HT1080 (cell line): ENCODE data around the gene RPA1. TPM values are rescaled to one million over a fixed set of nuclear protein-coding genes. Genes with fewer than 3 reads are reported as not detected.
"Not testable (repeated sequence)": the region's sequence is repeated elsewhere in the genome, so short reads cannot be mapped to it uniquely, and the experiment has no call there.

ENCODE experiments used
- DNase-seq: peaks from one replicate; pipeline ENCODE4 v3.0.0-alpha.2; 2015; ENCODE audit warnings: low read depth
- polyA plus RNA-seq, 2 experiments: library from polyadenylated mRNA; depleted of rRNA; stranded (reverse); fragments of >200 nt; gene quantifications; 2 replicates each; pipeline ENCODE4 v1.2.3, GENCODE V29; 2015
- total RNA-seq: library from RNA; depleted of rRNA; stranded (reverse); fragments of >200 nt; shearing (Covaris generic); gene quantifications from 2 replicates; pipeline ENCODE4 v1.2.3, GENCODE V29; 2014; rRNA removed

RPA1 gene
- 30.1 and 59.9 TPM in 2 replicates for total RNA-seq
- 57.9 and 65.6 TPM in 2 replicates for polyA plus RNA-seq (2015; cell fraction: cytosol; rRNA removed)
- polyA plus RNA-seq (2015; cell fraction: nucleus; rRNA removed): 92.2 and 100 TPM in 2 replicates

DNA sequence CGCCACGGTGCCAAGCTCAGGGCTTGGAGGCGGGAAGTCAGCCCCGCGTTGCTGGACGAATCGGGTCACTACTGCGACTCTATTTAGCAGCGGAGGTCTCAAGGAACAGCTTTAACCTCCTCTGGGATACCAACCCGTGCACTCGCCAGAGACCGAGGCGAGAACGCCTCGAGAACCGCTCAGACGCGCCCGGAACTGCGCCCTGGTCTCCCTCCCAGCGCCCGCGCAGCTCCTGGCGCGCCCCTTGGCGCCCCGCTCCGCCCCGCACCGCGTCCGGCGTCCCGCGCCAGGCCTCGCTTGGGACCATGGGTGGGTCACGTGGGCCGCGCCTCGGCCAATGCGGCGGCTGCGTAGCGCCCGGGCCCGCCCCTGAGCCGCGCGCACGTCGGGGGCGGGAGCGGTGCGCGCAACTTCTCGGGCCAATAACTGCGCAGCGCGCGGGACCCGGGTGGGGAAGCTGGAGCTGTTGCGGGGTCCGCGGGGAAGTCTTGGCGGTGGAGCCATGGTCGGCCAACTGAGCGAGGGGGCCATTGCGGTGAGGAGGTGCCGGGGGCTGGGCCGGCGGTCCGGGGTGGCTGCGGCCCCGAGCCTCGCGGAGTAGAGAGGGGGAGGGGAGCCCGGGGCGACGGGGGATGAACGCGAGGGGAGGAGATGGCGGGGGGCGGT is at the start of gene RPA1, which contains the start of gene SMYD4:
Gene RPA1, plus strand, starts transcription at position 414 of the 666 bp plus-strand sequence. Its CDS starts 89 bp downstream, at position 503.
Gene SMYD4, minus strand, starts transcription at position 311 of the 666 bp plus-strand sequence. CDS start 1,908 bp downstream, outside the sequence.
- DNase-seq: peak; percentile 82

DNA sequence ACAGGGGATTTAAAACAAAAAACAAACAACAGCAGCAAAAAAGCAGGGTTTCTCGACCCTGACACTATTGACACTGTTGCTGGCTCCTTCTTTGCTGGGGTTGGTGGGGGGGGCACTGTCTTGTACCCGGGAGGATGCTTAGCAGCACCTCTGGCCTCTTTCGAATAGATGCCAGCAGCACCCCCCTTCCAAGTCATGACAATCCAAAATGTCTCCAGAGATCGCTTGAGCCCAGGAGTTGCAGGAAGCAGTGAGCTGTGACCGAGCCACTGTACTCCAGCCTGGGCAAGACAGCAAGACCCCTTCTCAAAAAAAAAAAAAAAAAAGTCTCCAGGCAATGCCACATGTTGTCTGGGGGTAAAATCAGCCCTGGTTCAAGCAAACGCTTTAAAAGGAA is 47.6 kb upstream of the RPA1 start:
- no peak for DNase-seq

DNA sequence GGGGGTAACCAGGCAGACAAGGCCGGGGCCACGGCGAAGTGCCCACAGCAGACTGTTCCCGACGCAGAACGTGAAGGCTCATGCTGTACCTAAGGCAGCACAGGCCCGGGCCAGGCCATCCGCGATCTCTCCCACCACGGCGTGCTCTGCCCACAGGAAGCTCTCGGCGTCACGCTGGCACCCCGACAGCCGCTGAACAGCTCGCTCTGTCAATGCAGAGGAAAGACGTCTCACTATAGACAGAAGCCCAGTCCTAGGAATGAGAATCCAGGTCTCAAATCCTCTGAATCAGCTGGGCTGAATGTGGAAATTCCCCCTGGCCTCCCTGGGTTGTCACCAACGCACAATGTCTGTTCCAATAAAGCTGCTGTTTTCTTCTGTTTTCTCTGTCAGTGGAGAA is 46.5 kb upstream of the RPA1 start:
- DNase-seq: no peak

DNA sequence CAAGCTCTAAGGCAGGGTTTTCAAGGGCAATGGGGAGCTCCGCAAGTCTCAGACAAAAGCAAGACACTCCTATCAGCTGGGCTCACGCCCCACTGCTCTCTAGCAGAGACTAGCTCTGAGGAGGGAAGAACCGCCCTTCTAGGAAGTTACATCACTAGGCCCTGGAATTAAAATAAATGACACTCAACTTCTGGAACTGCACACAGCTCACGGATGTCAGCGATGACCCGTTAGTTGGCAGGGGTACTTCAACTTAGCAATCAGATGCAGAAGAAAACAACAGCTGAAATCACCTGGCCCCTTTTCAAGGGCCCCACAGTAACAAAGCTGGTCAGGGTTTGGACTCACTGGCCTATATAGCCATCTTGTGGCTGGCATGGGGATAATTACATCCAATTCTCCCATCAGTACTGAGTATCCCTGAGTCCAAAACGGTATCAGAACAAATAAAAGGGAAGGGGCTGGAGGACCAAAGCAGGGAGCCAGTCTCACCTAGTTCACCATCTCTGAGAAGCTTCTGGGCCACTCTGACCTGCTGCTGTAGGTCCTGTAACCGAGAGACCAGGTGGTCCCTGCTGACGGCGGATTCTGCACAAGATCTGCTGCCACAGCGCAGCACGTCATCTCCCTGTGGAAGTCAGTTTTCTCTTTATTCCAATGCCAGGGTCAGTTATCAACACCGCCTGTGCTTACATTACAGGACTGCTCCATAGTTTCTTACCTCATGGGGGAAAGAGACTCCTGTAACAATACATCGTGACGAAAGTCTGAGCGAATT is 45.8 kb upstream of the RPA1 start:
- DNase-seq: peak; percentile 67

DNA sequence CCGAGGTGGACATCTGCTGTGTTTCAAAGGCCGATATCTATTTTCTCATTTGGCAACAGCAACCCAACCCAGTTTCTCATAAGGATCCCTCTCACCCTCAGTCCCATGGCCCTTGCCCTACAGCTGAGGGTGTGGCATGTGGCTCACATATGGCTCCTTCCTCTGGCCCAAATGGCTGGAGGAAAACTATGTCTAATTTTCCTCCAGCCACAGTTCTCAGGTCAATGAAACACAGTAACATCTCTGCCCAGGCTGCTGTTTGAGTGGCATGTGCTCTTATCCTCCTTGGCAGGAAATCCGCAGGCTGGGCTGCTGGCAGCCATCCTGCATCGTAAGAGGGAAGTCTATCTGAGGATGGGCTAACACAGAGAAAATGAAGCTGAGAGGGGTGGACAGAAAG is 43.9 kb upstream of the RPA1 start:
- DNase-seq: no peak

DNA sequence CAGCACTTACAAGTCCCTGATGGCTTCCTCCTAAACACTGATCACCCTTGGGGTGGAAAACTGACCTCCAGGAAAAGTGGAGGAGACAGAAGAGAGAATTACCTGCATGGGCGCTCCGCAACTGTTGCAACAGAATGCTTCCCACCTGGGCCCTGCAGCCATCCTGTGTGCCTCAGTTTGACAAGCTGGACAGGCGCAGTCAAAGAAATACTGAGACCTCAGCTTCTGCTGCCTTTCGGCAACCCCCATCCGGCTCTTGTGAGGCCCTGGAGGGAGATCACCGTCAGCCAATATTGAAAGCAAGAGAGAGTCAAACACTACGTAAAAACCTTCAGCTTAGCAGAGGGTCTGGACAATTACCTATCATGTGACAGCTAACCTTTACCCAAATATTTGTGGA is 43.1 kb upstream of the RPA1 start:
- no peak for DNase-seq

DNA sequence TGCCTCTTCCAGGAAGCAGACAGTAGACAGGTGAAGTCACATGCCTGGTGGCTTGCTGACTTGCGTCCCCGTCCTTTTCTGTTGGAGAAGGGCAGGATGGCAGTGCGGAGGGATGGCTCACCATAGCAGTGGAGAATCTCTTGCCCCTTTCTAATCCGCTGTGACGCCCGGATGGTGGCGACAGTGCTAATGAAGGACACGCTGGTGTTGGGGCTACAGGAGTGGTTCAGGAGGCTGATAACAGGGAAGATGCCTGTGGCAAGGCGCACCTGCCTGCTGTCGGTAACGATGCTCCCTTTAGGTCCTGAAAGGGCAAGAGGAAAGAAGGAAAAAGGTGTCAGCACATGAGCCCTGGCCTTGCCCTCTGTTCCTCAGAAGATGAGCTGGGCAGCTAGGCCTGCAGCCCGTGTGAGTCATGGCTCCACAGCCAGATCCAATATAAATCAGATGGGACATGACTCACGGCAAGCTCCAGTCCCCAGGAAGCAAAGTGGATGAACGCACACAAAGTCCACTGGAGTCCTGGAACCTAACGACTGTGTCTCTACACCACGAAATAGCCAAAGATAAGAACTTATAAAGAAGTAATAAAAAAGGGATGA is 42.4 kb upstream of the RPA1 start:
- peak; percentile 95 for DNase-seq

DNA sequence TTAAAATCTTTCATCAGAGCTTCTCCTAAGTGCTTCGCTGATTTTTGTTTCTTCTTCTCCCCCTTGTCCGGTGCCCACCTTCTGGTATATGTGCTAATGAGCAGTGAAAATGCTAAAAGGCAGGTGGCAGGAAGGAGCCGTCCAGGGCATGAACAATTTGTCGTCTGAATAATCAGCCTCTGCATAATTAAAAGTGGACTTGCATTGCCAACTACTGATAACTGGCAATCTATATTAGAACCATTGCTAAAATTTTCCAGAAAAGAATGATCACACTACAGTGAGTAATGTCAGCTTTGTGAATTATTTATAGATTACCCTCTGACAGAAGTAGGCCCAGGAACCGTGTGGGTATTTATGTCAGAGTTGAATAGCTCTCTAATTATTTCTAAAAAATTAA is 39.9 kb upstream of the RPA1 start:
- DNase-seq: no peak

DNA sequence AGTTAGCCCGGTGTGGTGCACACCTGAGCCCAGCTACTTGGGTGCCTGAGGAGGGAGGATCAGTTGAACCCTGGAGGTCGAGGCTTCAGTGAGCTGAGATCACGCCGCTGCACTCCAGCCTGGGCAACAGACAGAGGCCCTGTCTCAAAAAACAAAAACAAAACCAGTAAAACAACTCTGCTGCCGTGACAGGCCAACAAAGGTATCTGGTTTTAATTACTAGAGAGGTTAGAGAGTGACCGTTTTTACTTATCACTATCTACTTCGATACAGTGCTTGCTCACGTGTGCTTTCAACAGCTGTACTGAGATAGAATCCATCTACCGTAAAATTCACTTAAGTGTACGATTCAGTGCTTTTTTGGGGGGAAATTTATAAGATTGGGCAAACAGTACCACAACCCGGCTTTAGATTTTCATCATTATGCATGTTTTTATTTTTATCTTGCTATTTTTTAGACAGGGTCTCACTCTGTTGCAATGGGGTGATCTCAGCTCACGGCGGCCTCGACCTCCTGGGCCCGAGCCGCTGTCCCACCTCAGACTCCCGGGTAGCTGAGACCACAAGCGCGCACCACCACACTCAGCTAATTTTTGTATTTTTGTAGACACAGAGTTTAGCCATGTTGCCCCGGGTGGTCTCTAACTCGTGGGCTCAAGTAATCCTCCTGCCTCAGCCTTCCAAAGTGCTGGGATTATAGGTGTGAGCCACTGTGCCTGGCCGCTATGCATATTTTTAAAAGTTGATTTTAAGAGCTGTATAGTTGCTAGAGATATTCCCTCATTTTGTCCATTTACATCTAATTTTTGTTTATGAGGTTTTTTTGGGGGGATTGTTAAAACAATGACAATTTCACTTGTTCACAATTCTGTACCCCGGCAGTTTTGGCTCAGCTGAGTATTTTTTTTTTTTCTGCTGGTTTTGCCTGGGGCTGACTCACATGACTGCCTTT is 37.0 kb upstream of the RPA1 start:
- DNase-seq: no peak

DNA sequence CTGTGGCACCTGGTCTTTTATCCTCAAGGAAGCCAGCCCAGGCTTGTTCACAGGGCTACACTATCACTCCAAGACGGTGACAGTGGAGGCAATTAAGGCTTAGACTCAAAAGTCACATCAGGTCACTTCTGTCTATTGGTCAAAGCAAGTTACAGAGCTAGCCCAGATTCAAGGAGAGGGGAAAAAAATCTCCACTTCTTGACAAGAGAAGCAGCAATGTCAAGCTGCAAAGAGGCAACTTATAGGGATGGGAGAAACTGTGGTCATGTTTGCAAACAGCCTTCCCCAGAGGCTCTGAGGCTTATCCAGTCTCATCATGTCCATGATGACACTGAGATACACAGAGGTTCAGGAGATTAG is 36.4 kb upstream of the RPA1 start:
- no peak for DNase-seq

DNA sequence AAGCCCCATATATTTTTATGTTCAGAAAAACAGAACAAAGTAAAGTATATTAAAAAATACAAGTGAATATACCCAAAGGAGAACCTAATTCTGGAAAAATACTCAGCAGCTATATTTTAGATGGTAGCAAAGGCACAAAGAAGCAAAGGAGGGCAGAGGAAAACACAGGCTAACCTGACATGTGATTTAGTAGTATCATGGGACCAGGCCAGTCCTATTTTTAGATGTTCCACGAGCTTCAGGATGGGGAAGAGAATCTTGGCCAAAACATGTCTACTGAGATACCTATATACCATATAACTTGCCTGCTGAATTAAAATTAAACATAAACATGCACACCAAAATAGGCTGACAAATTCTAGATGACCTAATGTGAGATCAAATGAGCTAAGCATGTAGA is 33.0 kb upstream of the RPA1 start:
- no peak for DNase-seq

DNA sequence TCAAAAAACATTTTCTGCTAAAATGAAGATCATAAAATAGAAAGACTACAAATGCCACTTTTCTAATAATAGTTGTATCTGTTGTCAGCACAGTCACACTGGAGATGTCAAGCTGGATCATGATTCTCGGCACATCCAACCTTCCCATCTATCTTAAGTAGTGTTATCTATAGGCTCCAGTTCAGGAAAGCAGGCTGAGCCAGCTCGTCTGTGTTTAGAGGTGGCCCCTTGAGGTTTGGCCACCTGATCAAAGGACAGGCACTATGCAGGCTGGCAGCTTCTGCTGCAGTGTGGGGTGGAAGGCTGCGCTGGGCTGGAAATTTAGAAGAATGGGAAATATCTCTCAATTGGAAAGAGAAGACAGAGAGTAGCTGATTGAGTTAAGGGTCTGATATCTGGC is 32.5 kb upstream of the RPA1 start:
- DNase-seq: no peak

DNA sequence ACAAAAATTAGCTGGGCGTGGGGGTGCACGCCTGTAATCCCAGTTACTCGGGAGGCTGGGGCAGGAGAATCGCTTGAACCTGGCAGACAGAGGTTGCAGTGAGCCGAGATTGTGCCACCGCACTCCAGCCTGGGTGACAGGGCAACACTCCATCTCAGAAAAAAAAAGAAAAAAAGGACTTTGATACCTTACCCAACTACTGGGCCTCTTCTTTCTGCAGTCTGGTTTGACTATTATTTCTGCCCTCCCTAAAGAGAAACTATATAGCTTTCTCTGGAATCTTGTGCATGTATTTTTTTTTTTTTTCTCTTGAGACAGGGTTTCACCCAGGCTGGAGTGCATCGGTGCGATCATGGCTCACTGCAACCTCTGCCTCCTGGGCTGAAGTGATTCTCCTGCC is 32.0 kb upstream of the RPA1 start:
- DNase-seq: not testable (repeated sequence)

DNA sequence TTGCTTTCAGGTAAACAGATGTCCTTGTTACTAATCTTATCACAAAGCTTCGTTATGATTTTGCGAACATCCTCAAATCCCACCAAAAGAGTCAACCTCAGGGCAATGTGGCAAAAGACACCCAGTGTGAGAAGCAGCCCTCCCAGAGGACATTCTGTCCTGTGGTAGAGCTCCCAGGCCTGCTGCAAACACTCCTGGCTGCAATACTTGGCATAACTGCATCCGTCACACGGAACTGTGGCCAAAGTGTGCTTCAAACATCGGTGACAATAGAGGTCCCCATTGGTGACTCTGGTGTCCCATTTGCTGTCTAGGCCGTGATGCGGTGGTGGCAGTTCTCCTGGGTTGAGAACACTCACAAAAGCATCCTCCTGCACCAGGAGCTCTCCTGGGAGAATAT is 29.6 kb upstream of the RPA1 start:
- no peak for DNase-seq

DNA sequence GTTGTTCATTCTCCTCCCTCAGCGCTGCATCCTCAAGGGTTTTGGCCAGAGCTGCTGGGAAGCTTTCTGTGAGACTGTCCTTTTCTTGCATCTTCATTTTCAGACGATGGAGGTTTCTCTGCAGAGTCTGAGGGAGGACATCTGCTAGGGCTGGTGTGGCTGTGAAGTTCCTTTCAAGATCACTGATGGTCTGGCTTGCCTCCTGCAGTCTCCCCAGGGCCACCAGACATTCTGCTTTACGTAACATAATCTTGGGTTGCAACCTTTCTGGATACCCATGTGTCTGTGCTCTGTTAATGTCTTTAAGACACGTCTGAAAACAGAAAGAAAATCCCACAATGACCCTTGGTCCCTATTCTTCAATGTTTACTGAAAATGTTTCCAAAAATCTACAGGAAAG is 29.1 kb upstream of the RPA1 start:
- no peak for DNase-seq

DNA sequence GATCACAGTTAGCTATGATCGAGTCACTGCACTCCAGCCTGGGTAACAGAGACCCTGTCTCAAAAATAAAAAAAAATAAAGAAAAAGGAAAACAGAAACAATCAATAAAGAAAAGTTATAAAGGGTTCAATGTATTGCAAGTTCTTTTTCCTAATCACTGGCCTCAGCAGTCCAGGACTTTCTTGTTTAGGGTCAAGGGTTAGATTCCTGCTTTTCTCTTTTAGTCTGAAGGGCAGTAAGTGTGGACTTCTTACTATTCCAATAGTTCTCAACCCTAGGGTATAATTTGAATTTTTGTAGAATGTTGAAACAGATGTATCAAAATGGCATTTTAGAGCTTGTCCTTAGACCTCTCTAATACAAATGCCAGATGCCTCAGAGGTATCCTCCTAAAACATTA is 27.4 kb upstream of the RPA1 start:
- no peak for DNase-seq

DNA sequence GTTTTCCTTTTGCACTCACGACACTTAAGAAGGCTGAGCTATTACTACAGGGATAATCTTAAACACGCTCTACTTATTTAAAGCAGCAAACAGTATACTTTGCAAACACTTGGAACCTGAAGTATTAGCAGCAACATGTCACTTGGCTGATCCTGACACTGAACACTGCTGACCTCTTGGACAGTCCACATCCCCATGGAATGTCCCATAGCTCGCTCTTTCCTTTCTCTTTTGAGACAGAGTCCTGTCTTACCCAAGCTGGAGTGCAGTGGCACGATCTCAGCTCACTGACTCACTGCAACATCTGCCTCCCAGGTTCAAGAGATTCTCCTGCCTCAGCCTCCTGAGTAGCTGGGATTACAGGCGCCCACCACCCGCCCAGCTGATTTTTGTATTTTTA is 26.5 kb upstream of the RPA1 start:
- no peak for DNase-seq

DNA sequence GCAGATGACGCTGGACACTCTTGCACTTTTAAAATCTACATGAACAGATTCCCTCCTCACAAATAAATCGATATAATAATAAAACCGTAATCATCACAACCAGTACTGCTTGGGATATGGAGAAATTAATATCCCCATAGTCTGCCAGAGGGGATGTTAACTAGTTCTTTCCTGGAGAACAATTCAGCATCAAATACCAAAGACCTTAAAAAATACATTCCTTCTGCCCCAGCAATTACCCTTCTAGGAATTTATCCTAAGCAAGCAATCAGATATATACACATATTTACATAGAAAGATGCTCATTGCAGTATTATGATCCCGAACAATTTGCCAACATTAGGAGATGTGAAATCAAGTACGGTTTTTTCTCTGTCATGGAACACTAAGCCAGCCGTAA is 21.9 kb upstream of the RPA1 start:
- no peak for DNase-seq

DNA sequence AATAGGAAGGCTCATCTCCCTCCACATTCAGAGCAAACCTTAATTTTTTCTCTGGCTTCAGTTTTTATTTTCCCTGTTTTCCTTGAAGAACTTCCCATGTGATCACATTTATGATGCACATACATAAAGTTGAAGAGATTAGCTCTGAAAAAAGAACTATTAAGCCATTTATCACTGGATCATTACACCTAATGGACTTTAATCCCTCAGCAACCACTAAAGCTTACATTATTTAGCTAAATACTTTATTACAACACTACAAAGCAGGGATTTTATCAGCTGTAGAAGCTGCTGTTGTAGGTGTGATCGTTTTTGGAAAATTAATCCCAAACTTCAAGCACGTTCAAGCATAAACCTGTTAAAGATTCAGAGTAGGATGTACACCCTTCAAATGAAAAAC is 21.2 kb upstream of the RPA1 start:
- DNase-seq: no peak

DNA sequence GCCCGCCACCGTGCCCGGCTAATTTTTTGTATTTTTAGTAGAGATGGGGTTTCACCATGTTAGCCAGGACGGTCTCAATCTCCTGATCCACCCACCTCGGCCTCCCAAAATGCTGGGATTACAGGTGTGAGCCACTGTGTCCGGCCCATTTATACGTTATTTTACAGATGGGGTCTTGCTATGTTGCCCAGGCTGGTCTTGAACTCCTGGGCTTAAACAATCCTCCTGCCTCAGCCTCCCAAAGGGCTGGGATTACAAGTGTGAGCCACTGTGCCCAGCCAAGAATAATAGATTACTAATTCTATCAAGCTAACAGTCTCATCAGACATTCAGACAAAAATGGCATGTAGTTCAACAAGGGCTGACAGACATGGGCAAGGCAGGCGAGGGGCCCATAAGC is 20.0 kb upstream of the RPA1 start:
- not testable (repeated sequence) for DNase-seq

DNA sequence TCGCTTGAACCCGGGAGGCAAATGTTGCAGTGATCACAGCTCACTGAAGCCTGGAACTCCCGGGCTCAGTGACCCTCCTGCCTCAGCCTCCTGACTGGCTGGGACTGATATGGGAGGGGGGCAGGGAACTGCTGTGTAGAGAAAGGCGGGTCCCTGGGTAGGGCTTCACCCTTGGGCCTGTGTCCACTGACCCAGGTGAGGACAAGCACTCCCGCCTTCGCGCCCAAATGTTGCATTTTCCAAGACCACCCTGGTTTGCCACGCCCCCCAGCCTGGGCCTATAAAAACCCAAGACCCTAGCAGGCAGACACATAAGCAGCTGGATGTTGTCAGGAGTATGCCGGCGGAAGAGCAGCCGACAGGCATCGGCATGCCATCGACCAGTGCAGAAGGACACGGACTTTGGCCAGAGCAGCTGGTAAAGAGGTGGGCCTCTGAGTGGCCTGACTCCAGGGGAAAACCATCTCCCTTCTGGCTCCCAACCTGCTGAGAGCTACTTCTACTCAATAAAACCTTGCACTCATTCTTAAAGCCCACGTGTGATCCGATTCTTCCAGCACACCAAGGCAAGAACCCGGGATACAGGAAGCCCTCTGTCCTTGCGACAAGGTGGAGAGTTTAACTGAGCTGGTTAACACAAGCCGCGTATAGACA is 19.2 kb upstream of the RPA1 start:
- no peak for DNase-seq
